Frontal cortex (tissue), 4 donors: Measurements from ENCODE around the gene TRAP1. TPM values are rescaled to one million over a fixed set of nuclear protein-coding genes. Genes with fewer than 3 reads are reported as not detected.

Source experiments
- DNase-seq, 2 donors: peaks; one replicate each; pipeline ENCODE4 v3.0.0; 2012; ENCODE audit warnings: low spot score in 2 of 2
- FAIRE-seq: peaks from 2 replicates; lab custom pipeline; 2012; peaks lifted over from hg19 to GRCh38; lab: Jason Lieb, UNC
- total RNA-seq: library from RNA; depleted of rRNA; stranded (reverse); fragments of >200 nt; gene quantifications from one replicate; pipeline ENCODE4 v1.2.3, GENCODE V29; 2014
- donor health status: control.
- donor health status: control.
- donor health status: control.

Gene TRAP1
- total RNA-seq, 1 donor from 2014 or later, result 77.9 TPM

- DNase-seq (no peak), FAIRE-seq (no peak)
Measured at GRCh38 chr16:3738128-3738527, 20.8 kb upstream of the TRAP1 start.

DNA sequence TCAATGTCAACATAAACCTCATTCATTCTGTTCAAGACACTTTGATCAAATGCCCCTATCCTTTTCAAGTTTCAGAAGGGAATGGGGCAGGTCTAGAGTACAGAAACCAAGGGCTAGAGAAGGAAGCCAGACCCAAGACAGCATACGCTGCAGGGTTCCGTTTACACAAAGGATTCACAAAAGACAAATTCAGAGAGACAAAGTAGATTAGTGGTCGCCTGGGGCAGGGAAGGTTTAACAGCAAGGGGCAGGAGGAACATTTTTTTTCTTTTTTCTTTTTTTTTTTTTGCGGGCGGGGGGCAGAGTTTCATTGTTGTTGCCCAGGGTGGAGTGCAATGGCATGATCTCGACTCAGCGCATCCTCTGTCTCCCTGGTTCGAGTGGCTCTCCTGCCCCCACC, 19.9 kb upstream of the TRAP1 start:
- DNase-seq, result no peak
- no peak for FAIRE-seq

GRCh38 chr16:3736116-3736515, 18.8 kb upstream of the TRAP1 start:
- FAIRE-seq (no peak), DNase-seq (no peak)

DNA sequence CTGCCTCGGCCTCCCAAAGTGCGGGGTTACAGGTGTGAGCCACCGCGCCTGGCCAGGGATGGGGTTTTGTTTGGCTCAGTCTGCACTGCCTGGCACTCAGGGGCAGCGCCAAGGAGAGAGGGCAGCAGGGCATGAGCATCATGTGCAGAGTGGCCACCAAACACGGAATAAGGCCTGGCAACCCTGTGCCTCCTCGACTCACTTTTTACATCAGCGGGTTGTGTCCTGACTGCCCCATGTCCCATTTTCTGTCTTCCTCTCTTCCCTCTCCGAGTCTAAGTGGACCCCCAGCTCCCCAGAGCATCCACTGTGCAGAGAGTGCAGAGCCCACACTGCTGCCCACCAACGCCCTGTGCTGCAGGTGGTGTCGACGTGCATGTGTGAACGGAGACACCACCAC, 18.2 kb upstream of the TRAP1 start:
- FAIRE-seq (no peak), DNase-seq (no peak)

- DNase-seq, result no peak
- no peak for FAIRE-seq
Measured at GRCh38 chr16:3734758-3735221, 17.5 kb upstream of the TRAP1 start.

DNA sequence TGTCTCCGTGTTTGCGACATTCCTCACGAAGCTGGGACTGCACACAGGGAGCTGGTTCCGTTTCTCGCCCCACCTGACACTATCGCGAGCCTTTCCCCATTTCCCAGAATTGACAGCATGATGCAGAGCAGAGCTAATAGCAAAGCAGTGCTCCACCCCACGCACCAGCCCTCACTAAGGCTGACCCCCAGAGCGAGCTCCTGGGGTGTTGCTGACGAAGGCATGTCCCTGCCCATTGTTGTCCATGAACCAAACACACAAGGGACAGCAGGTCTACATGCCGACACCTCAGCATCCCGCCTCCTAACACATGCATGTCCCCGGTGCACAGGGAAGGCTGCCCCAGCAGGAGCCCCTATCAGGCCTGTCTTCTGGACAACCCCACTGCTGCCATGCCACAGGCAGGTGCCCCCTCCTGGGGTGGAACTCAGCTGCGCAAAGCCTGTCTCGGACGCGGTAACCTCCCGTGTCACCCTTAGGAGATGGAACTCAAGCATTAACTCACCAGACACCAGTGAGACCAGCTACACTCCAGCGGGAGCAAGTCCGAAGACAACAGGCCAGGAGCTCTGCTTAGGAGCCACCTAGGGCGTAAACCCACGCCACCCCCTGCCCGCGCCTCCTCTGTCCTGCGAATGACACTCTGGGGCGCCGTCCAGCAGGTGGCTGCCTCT, 16.9 kb upstream of the TRAP1 start:
- FAIRE-seq, result no peak
- no peak for DNase-seq

DNA sequence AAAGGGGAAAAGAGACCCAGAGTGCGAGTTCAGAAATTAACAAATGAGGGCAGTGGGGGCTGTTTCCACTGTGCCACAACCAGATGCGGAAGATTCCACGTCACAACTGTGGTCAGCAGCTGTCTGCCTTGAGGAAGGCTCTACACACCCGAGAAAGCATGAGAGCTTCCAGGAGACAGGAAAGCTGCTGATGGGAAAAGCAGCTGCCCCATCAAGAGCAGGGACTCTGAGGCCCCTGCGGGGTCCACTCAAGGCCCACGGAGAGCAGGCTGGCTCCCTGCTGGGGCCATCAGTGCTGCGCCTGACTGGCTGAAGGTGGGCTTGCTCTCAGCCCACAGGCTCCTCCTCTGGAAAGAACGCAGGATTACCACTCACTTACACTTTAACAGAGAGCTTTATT, 14.8 kb upstream of the TRAP1 start:
- FAIRE-seq, result no peak
- DNase-seq, result no peak

DNA sequence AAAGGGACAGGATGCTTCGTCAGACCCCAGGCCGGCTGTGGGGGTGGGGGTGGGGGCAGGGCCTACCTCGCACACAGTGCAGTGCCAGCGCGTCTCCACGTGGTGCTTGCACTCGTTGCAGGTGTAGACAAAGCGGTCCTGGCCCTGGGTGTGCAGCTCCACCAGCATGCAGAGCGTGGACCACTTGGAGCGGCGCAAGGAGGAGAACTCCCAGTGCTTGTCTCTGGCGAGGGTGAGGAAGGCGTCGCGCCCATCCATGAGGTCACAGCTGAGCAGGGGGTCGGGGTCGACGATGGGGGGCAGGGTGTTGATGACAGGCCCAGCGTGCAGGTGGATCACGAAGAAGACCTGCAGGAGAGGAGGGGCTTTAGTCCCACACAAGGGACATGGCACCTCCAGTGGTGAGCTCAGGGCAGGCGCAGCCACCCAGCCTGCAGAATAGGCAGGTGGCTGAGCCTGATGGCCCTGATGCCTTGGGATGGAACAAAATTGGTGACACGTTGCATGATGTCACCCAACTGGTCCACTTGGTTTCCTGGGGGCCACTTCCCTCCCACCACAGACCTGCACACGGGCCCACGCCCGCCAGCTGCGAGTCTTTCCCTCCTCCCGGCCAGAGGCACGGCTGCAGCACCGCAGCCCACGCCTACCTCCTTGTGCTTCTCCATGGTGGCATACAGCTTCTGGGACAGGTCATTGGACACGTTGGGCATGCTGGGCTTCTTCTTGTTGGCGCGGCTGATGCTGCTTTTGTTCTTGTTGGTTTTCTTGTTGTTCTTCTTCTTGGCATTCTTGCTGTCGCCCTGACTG, 14.0 kb upstream of the TRAP1 start:
- FAIRE-seq, result no peak

GRCh38 chr16:3730161-3731125, 13.1 kb upstream of the TRAP1 start:
- no peak for DNase-seq
- FAIRE-seq, result no peak

More for the DNA sequence above, 14.0 kb upstream of the TRAP1 start:
- no peak for DNase-seq

DNA sequence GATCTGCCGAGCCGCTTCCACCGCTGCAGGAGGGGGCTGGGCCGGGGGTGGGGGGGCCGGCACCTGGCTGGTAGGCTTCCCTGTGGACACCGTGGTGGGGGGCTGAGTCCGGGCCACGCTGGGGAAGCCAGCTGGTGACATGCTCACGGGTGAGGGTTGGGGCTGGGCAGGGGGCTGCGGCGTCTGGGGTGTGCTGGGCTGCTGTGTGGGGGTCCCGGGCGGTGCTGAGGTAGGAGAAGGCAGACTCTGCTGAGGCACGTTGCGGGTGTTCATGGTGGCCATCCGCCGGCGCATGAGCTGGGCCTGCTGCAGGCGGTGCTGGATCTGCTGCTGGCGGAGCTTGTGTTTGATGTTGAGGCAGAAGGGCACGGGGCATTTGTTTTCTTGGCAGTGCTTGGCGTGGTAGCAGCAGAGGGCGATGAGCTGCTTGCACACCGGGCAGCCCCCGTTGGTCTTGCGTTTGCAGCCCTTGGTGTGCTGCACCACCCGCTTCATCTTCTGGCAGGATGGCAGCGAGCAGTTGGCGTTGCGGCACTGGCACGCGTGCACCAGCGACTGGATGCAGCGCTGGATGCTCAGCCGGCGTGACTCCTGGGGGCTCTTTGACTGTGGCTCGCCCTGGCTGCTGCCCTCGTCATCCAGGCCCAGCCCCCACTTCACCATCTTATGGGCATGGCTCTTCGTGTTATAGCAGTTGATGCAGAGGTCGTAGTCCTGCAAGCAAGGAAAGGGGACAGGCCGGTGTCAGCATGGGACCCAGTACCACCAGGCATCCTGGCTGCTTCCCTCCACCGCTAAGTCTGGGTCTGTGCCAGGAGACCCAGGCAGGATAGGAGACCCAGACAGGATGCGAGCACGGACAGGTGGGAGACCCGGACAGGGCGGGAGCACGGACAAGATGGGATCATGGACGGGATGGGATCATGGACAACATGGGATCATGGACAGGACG, 12.1 kb upstream of the TRAP1 start:
- no peak for FAIRE-seq

DNA sequence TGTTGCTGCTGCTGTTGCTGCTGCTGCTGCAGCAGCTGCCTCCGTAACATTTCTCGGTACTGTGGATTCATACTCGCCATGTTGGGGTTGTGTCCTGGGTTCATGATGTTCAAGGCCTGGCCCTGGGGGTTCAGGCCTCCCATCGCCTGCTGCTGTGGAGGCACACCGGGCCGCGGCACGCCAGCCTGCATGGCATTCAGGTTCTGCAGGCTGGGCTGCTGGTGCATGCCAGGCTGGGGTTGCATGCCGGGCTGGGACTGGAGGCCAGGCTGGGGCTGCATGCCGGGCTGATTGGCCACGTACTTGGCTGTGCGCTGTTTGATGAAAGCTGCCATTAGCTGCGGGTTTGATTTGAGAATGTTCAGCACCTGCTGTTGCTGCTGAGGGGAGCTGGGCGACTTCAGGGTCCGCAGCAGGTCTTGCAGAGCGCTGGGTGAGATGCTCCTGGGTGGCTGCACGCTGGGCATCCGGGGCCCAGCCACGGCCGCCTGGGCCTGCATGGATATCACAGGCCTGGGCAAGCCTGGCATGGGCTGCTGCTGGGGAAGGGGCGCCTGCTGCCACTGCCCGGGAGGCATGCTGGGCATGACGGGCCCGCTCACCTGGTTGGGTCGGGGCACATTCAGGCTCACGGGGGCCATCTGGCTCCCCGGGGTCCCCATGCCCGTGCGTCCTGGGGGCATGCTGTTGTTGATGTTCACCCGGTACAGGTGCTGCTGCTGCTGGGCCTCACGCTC, 11.3 kb upstream of the TRAP1 start:
- no peak for FAIRE-seq
- no peak for DNase-seq

More for the DNA sequence above, 12.1 kb upstream of the TRAP1 start:
- DNase-seq, result no peak

DNA sequence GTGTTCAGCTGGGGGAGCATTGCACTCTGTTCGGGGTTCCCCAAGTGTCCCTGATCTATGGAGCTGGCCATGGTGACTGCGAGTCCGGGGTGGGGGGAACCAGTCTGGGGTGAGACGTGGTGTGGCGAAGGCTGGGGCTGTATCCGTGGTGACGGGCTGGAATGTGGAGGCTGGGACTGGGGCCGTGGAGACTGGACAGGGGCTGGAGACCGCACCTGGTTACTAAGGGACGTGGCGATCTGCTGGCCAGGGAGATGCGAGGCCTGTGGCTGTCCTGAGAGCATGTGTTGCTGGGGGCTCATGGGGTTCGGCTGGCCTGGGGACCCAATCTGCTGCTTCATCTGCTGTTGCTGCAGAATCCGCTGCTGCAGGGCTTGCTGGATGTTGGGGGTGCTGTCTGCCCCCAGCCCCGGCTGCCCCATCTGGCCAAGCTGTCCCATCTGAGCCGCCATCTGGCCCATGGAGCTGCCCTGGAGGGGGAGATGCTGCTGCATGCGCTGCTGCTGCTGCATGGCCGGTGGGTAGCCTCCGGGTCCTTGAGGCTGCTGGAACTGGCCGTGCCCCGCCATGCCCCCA, 10.6 kb upstream of the TRAP1 start:
- no peak for FAIRE-seq
- DNase-seq, result no peak

GRCh38 chr16:3726021-3726687, 8.8 kb upstream of the TRAP1 start:
- DNase-seq (no peak), FAIRE-seq (no peak)

DNA sequence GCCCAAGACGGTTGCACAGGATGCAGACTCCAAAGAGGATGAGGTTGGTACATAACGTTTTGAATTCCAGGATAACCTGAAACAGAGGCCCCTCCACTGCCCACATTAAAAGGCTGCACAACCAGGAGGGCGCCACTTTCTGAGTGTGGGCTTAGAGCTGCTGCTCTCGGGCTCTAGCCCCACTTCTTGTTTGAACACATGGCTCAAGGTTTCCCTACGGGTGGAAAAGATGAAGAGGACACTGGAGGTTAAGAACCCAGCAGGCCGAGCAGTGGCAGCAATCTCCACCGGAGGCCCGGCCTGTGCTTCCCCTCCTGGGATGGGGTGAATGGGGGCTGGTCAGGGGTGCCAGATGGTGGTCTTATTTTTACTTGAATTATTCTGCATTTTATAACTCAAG, 8.0 kb upstream of the TRAP1 start:
- DNase-seq, result no peak
- no peak for FAIRE-seq

- no peak for FAIRE-seq
Measured at GRCh38 chr16:3722508-3722907, 5.2 kb upstream of the TRAP1 start.

DNA sequence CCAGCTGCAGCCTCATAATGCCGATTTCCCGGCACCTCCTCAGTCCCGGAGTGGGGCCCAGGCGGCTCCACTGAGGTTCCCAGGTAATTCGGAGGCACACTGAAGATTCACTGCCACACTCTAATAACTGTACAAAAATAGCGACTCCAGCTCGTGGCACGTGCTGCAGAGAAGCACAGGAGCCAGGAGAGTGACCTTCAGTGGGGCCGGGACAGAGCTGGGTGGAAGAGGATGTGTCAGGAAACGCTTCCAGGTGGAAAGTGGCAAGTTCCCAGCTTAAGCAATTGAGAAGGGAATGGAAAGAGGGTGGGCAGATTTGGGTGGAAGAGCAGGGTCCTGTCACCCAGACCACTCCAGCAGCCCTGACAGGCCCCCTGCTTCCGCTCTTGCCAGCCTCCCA, 3.1 kb upstream of the TRAP1 start:
- DNase-seq (no peak), FAIRE-seq (no peak)

More at GRCh38 chr16:3722508-3722907, 5.2 kb upstream of the TRAP1 start:
- no peak for DNase-seq

DNA sequence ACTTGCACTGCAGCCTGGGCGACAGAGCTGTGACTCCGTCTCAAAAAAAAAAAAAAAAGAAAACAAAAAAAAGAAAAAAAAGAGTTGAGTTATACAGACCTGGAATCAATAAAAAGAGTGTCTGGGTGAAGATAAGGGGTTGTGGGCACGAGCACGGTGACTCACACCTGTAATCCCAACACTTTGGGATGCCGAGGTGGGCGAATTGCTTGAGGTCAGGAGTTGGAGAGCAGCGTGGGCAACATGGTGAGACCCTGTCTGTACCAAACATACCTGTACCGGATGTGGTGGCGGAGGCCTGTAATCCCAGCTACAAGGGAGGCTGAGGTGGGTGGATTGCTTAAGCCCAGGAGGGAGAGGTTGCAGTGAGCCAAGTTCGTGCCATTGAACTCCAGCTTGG, 1.3 kb upstream of the TRAP1 start:
- no peak for DNase-seq

GRCh38 chr16:3718019-3718391, 681 bp upstream of the TRAP1 start:
- FAIRE-seq, result no peak

More for the DNA sequence above, 1.3 kb upstream of the TRAP1 start:
- no peak for FAIRE-seq

More at GRCh38 chr16:3718019-3718391, 681 bp upstream of the TRAP1 start:
- no peak for DNase-seq
